Stimulated activated CD8-positive, alpha-beta memory T cell treated with anti-CD3 and anti-CD28 coated beads, Interleukin-4, amount 100 ng/mL, for 4 hours (primary cell): Measurements from ENCODE around the gene YRDC.

Experiments used
- DNase-seq, 2 donors: peaks; one replicate each; pipeline ENCODE4 v3.0.0-alpha.2; 2020; ENCODE audit warnings: low read depth in 2 of 2, low spot score in 1 of 2

The YRDC gene

DNA sequence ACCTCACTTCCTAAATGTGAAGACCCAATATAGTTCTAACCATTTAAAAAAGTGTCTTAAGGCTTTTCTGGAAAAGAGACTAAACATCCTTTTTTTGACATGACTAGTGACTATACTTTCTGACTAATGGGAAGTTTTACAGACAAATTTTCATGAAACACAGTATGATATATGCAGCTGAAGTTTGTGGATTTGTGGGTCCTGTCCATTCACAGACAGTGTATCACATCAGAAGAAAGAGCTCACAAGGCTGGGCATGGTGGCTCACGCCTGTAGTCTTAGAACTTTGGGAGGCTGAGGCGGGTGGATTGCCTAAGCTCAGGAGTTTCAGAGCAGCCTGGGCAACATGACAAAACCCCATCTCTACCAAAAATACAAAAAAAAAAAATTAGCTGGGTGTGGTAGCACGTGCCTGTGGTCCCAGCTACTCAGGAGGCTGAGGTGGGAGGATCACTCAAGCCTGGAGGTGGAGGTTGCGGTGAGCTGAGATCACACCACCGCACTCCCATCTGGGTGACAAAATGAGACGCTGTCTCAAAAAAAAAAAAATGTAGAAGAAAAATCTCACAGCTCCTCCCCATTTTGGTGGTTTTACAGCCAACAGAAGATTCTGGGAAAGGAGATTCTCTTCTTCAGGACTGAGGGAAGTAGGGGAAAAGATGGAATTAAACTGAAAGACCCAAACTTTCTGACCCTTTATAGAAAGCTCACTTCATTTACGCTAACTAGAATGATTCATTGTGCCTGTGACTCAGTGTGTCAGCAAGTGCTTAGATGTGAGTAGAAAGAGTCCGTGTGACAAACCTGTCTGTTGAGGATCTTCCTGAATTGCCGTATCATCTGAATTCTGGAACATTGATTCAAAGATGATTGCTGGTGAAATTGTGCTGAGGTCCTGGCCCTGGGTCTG is 15.2 kb upstream of the YRDC start:
- DNase-seq = no peak

DNA sequence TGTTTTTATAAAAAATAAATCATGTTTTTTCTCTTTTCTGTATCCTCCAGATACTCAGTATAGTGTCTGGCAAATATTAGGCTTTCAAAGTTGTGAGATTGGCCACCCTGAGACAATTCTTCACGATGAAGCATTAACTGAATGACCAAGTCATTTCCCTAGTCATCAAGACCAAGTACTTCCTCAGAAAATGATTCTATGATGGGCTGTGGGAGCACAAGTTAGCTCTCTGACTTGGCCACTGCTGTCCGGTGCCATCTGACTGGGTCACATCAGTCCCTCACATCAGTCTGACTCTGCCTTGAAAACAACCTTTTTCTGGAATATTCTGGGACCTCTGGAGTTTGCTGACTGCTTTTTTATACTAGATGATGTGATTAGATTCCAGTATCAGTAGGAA is 13.5 kb upstream of the YRDC start:
- no peak for DNase-seq

DNA sequence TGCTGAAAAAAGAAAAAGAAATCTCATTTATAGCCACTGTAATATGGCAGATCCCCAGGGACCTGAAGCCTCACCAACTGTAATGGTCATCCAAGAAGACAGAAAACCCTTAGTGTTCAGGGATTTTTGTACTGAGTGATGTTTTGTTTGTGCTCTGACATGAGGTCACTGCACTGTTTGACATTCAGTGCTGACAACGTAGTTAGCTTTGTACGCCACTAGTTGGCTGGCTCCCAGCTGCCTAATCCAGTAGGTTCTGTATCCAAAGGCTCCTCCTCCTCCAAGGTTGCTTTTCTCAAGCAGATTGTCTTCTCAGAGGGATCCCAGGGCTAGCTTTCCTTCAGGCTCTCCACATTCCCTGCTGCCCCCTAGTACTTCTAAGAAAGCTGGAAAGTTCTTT is 9.5 kb upstream of the YRDC start:
- no peak for DNase-seq

DNA sequence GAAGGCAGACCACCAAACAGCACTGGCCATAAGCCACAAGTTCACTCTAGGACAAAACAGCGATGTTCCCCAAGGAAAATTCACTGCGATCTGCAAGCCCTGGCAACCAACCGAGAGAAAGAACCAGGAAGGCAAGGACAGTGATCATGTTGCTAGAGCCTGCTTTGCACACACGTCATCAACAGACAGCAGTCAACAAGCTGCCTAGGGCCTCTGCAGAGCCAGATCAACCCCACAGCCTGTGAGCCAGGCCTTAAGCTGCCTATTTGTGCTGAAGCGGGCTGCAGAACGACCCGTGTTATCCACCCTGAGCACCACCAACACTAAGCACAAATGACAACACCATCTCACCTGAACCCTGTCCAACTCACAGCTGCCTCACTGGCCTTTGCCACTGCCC is 6.2 kb upstream of the YRDC start:
- no peak for DNase-seq

DNA sequence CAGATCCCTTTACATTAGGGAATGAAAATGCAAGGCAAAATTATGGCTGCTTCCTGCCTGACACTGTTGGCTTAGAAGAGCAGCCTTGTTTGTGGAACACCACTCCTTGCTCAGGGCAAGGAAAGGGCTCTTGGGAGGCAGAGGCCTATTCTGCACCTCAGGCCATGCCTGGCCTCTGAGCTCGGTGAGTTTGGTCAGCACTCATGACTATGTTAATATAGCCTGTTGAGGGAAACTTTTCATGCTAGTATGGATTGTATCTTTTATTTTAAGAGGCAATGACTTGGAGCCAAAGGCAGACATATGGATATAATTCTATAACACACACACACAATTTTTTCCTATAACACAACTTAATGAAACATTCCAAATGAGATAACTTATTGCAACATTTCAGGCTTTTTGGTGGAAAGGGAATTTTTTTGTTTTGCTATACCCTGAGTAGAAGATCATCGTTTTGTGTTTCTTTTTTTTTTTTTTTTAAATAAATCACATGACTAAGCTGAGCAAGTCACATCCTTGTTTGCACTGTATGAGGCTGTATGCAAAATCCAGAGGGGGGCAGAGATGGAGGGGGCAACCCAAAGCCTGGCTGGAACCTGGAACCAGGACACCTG is 5.6 kb upstream of the YRDC start:
- no peak for DNase-seq

DNA sequence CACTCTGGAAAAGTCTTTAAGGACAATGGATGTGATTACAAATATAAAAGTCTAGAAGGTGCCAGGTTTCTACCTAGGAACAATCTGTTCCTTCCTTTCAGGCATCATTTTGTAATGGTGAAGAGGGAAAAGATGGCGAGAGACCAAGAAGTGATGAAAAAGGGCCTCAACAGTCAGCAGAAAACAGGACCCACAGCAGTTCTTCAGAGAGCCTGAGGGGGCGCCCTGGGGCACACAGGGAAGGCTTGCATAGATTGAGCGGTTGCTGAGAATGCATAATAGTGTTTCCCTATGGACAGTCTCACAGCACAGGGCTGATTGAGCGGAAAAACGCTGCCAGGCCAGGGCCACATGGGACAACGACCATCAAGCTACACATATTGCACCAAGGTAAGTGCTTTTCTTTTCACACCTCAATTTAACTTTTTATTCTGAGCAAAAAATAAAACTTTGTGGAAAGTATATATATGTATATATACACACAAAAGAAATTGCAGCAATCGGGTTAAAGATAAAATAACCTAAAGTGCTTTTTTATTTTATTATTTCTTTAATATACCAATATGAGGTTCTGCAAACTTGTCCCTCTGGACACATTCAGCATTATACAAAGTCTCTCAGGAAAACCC is 3.1 kb upstream of the YRDC start:
- DNase-seq = peak; percentile 17 to 35

DNA sequence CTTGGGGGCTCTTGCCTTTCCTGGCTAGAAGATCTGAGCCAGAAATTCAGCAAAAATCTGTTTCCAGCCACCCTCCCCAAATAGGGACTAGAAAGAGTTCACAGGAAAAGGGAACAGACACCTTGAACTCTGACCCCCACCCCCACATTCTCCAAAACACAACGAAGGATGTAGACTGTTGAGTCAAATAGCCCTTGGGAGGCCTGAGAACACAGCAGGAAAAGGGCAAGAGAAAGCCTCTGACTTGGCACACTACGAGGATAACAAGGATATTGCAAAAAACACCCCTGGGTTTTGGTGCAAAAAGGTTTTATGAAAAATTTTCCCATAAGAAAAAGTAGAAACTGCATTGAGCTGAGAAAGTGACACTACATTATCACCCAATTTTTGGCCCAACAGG is 1.9 kb upstream of the YRDC start:
- no peak for DNase-seq

DNA sequence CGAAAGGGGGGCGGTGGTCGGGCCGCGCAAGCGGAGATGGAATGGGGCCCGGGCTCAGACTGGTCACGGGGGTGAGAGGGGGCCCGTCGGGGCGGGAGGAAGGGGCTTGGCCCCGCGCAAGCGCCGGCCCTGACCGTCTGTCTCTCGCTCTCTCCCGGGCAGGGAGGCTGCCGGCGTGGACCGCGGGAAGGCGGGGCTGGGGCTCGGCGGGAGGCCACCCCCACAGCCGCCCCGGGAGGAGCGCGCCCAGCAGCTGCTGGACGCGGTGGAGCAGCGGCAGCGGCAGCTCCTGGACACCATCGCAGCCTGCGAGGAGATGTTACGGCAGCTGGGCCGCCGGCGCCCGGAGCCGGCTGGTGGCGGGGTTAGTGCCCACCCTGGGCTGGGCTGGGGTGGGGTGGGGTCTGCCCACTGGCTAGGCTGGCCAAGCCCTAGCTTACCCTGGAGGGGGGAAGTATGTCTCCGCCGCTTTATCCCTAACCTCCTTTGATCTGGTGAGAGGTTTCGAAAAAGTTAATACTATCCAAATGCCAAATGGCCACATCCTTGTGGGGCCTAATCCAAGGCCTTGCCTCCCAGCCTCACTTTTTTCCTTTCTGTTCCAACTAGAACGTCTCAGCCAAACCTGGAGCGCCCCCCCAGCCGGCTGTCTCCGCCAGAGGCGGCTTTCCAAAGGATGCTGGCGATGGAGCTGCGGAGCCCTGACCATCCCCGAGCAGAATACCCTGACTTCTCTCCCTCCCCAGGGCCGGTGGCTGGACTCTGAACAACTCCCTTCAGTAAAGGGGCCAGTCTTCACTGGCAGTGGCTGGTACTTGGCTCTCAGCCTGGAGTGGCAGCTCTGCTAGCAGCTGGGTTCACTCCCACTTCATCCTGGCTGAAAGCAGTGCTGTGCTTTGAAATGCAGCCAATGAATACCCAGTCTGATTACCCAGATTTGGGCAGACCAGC is 636 bp upstream of the YRDC start:
- DNase-seq = no peak

DNA sequence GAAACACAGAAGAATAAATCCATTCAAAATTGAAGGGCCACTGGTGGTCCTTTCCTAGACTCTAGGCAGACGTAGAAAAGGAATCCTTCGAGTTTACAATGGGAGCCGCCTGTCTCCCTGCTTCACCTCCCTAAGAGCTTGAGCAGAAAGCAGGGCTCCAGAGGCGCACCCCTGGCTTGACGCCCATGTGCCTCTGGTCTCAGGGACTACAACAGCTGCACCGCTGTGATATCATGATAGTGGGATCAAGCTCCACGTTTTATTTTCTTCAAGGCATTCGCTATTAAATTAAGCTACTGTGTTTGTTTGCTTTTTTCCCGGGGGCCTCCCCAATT is 821 bp downstream of the YRDC start:
- no peak for DNase-seq

DNA sequence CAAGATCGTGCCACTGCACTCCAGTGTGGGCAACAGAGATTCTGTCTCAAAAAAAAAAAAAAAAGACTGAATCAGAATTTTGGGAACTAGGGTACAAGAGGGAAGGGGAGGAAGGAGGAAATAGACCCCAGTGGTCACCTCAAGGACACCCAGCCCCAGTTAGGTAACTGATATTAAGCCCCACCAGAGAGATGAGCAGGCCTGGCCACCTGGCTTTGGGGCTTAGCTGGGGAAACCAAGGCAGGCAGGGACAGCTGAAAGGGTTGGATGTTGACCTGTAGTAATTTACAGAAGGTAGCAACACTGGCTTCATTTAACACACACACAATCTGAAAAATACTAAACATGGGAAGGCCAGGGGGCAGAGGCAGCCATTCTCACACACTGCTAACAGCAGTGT is 5.6 kb downstream of the YRDC start:
- no peak for DNase-seq

DNA sequence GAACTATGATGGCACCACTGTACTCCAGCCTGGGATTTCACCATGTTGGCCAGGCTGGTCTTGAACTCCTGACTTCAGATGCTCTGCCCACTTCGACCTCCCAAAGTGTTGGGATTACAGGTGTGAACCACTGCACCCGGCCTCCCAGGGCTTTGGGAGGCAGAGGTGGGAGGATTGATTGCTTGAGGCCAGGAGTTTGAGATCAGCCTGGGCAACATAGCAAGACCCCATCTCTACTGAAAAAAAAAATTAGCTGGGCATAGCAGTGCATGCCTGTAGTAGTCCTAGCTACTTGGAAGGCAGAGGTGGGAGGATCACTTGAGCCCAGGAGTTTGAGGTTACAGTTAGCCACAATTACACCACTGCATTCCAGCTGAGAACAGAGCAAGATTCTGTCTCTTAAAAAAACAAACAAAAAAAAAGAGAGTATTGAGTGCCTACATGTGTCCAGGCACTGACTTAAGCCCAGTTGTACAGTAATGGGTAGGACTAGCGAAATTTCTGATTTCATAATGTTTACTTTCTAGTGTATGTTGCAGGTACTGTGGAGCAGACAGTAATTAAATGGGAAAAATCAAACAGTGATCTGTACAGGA is 10.2 kb downstream of the YRDC start:
- DNase-seq = no peak

DNA sequence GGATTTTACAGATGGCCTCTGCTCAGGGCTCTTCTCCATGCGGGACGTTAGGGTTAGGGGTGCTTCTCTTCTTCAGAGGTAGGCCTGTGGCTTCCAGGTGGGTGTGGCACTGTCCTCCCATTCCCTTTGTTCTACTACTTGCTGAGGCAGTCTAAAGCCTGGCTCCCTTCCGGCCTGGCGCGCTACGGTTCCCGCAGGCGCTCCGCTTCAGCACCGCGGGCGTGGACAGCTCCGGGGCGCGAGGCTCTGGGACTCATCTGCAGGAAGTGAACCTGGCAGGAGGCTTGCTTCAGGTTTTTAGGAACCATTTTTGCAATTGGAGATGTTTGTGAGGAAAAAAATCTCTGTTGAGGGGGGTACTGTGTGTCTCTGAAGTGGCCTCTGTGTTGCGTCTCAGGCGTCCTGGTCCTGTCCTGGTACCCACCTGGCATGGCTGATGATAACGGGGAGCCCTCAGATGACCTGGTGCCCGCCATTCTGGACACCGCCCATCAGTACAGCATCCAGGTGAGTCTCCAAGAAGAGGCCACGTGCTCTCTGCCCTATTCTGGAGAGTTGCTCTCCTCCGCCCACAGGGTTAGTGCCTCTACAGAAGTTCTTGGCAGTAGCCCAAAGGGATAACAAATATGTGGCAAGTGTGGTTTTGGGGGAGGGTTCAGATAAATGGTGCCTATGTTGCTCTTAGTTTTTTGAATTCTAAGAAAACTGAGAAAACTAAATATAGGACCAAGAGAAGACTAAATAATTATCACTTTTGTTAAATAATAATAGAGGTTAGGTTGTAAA is 12.5 kb downstream of the YRDC start:
- DNase-seq = no peak

DNA sequence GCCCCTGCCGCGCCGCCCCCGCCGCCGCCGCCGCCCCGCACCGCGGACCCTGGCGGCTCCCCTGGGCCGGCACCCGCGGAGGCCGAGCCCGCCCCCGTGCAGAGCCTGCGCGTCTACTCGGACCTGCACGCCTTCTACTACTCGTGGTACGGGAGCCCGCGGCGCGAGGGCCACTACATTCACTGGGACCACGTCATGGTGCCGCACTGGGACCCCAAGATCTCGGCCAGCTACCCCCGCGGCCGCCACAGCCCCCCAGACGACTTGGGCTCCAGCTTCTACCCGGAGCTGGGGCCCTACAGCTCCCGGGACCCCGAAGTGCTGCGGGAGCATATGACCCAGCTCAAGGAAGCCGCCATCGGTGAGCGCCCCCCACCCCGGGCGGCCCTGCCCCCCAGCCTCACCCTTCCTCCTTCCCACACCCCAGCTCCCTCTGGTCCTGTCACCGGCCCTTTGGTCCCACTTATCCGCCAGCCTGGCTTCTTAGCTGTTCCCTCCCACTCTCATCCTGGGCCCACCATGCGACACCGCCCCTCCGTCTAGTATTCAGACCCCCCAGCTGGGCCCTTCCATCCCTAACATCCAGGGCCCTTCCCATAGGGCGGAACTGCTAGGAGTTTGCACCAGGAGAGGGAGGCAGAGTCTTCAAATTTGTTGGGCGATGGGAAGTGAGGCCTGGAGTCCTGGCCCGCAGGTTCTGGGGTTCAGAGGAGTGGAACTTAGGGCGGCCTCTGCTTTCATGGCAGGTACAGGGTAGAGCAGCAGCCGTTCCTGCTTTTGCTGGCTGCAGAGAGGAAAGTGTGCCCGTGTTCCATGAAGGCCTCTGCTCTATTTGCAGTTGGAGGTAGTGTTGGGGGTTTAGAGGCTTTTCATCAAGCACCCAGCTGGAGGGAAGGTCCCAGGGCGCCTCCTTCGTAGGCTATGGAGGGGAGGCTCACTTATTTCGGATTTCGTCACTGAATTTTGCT is 13.4 kb downstream of the YRDC start:
- DNase-seq = no peak

DNA sequence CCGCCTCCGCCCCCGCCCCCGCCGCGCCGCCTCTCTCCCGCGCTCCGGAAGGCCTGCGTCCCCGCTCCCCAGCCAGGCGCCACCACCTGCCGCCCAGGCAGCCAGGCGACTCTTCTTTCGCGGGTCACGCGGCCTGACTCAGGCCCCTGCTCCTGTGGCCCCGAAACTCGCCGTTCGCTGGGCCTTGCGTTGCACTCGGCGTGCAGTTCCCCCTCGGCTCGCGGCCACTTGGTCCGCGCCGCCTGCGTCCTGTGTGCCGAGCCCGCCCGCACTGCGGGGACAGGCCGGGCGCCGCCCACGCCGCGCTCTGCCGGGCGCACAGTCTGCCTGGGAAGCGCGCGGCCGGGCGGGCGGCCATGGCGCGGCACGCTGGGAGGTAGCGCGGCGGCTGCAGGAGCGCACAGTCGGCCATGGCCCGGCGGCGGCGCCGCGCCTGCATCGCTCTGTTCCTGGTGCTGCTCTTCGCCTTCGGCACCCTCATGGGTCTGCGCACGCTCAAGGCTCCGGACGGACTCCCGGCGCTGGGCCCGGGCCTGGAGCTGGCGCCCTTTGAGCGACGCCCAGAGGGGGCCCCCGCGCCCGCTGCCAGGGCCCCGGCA is 14.1 kb downstream of the YRDC start, which contains the start of gene MANEAL:
MANEAL (plus strand) TSS at position 75 of the 599 bp plus-strand sequence; CDS start at position 411, 336 bp downstream.
- no peak for DNase-seq

DNA sequence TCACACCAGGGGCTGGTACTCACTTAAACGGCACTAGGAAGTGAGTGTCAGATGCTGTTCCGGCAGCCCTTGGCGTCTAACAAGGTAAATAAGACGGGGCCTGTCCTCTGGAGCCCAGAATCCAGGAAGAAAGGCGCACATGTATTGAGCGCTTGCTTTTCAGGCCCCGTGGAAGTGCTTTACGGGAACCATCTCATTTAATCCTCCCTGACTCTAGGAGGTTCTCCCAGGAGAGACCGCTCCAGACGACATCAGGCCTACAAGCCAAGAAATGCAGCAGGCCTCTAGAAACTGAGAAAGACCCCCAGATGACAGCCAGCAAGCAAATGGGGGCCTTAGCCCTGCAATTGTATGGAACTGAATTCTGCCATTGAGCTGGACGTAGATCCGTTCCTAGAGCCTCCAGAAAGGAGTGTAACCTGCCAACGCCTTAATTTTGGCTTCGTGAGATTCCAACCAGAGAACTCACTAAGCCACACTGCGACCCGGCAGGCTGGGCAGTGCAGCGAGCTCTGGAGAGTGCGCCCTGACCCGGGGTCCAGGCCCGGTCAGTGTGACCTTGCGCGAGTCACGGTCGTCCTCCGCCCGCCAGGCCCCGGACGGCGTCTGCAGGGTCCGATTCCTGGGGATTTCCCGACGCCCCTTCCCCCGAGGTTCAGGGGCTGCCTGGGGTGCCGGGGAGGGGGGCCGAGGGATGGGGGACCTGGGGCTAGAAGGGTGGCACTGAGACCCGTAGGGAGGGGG is 14.9 kb downstream of the YRDC start:
- no peak for DNase-seq

DNA sequence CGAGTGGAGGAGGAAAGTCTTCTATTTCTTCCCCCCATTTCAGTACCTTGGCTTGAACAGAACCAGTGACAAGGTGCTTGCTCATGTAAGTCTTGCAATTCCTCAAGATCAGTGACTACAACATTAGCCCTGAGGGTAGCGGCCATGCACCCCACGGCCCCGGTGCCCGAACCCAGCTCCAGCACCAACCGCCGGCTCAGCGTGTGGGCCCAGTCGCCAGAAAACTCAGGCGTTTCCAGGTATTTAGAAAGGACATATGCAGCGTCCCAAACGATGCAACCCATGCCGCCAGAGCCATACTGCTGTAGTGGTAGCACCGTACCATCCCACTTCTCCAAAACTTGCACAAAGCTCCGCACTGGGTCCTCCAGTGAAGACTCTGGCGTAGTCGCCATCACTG is 25.5 kb downstream of the YRDC start:
- no peak for DNase-seq

DNA sequence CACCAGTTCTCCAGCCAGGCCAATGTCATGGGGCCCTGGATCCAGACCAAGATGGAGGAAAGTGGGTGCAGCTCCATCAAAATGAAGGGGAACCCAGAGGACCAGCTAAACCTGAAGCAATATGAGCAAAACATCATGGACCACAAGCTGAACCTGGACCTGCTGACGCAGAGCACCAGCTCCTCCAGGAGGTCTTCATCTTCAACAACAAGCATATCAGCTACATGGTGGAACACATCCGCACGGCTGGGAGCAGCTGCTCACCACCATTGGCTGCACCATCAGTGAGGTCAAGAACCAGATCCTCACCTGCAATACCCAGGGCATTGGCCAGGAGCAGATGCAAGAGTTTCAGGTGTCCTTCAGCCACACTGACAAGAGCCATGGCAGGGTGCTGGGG is 29.4 kb downstream of the YRDC start:
- DNase-seq = no peak
